B cell (primary cell): Measurements from ENCODE around the gene TREH. TPM values are rescaled to one million over a fixed set of nuclear protein-coding genes. Genes with fewer than 3 reads are reported as not detected.

Experiments
- ATAC-seq: fragments of 200-7000 bp; cut with Tn5 transposase; one replicate; pipeline ENCODE4 v1.10.0; 2021; ENCODE audit warnings: low read depth, mild to moderate bottlenecking, moderate number of reproducible peaks, moderate library complexity
- CTCF ChIA-PET: fragments of 350-600 bp; sonication (Branson Sonifier 250); formaldehyde crosslinking; loops from one replicate; lab custom pipeline; 2021; ENCODE audit warnings: antibody characterized with exemption, inconsistent platforms; lab: Charles Lee
- POLR2A ChIA-PET: fragments of 350-600 bp; sonication (Branson Sonifier 250); formaldehyde crosslinking; loops from one replicate; lab custom pipeline; 2021; ENCODE audit warnings: antibody characterized with exemption; lab: Charles Lee
- DNase-seq: peaks from one replicate; pipeline ENCODE4 v3.0.0; 2013
- H2AFZ ChIP-seq: 2 replicates; pipeline ENCODE4 v1.6.1; 2012; ENCODE audit warnings: mild to moderate bottlenecking, low read depth, low read length; ENCODE audit not compliant: insufficient read depth, poor library complexity, severe bottlenecking
- H3K27ac ChIP-seq, 2 donors: 1 replicate in 1 of 2; 2 replicates in 1 of 2; pipeline ENCODE4 v1.5.1; 2012 to 2013; ENCODE audit warnings: low read length in 2 of 2, mild to moderate bottlenecking in 2 of 2, moderate library complexity in 1 of 2
- H3K27me3 ChIP-seq, 4 experiments: fragments of 200-600 bp in 1 of 4; sonication (generic) in 1 of 4; replicated peaks in 1 of 4; 1 replicate in 2 of 4; 2 replicates in 2 of 4; pipeline versions ENCODE4 v1.6.1 to v1.7.0; 2013 to 2016; ENCODE audit warnings: low read length in 3 of 4, mild to moderate bottlenecking in 2 of 4, mixed read lengths in 1 of 4, moderate library complexity in 1 of 4; ENCODE audit not compliant: insufficient read depth in 4 of 4, control insufficient read depth in 3 of 4; ENCODE audit errors: control extremely low read depth in 1 of 4
- H3K36me3 ChIP-seq, 2 experiments: replicated peaks in 1 of 2; 1 replicate in 1 of 2; 2 replicates in 1 of 2; pipeline versions ENCODE4 v1.6.1 to v1.7.1; 2013; ENCODE audit warnings: low read length in 1 of 2; ENCODE audit not compliant: insufficient read depth in 2 of 2, control insufficient read depth in 1 of 2; ENCODE audit errors: control extremely low read depth in 1 of 2, extremely low read depth in 1 of 2
- H3K4me1 ChIP-seq, 2 donors: fragments of 200-600 bp in 1 of 2; sonication (generic) in 1 of 2; 1 replicate in 1 of 2; 2 replicates in 1 of 2; pipeline versions ENCODE4 v1.5.1 to v1.6.1; 2013 to 2017; ENCODE audit warnings: low read length in 2 of 2; ENCODE audit not compliant: control insufficient read depth in 2 of 2, insufficient read depth in 2 of 2
- H3K4me2 ChIP-seq: replicated peaks from 2 replicates; pipeline ENCODE3; 2012; ENCODE audit warnings: mild to moderate bottlenecking, low read depth, low read length; ENCODE audit not compliant: poor library complexity, severe bottlenecking
- H3K4me3 ChIP-seq, 5 experiments: fragments of 200-600 bp in 1 of 5; sonication (generic) in 1 of 5; 1 replicate in 3 of 5; 2 replicates in 2 of 5; pipeline versions ENCODE4 v1.5.1 to v1.7.0; 2011 to 2016; ENCODE audit warnings: low read length in 4 of 5, mild to moderate bottlenecking in 4 of 5, low read depth in 2 of 5, control low read depth in 1 of 5, moderate library complexity in 1 of 5; ENCODE audit not compliant: insufficient read depth in 1 of 5; ENCODE audit errors: control extremely low read depth in 1 of 5, extremely low read depth in 1 of 5
- H3K79me2 ChIP-seq: fragments of 200-600 bp; sonication (generic); one replicate; pipeline ENCODE4 v1.6.0; 2016; ENCODE audit warnings: low read length; ENCODE audit not compliant: control insufficient read depth, insufficient read depth
- H3K9ac ChIP-seq: fragments of 200-600 bp; sonication (generic); 2 replicates; pipeline ENCODE4 v1.6.1; 2017; ENCODE audit warnings: mild to moderate bottlenecking, low read length, moderate library complexity
- H3K9me3 ChIP-seq, 3 donors: one replicate each; pipeline versions ENCODE4 v1.6.1 to v1.7.1; 2013; ENCODE audit warnings: low read length in 2 of 3; ENCODE audit not compliant: control insufficient read depth in 2 of 3, insufficient read depth in 1 of 3; ENCODE audit errors: control extremely low read depth in 1 of 3
- H4K20me1 ChIP-seq: 2 replicates; pipeline ENCODE4 v1.6.0; 2012; ENCODE audit warnings: mild to moderate bottlenecking, low read length; ENCODE audit not compliant: insufficient read depth, control insufficient read depth, poor library complexity, severe bottlenecking
- H3K27ac Mint-ChIP-seq: one replicate; pipeline ENCODE4 v1.8.0; 2021; ENCODE audit warnings: mixed read lengths
- H3K27me3 Mint-ChIP-seq: one replicate; pipeline ENCODE4 v1.8.0; 2021; ENCODE audit warnings: mixed read lengths
- H3K4me1 Mint-ChIP-seq: one replicate; pipeline ENCODE4 v1.8.0; 2021; ENCODE audit warnings: mixed read lengths
- H3K4me3 Mint-ChIP-seq: one replicate; pipeline ENCODE4 v1.8.0; 2021; ENCODE audit warnings: mixed read lengths
- H3K9me3 Mint-ChIP-seq: one replicate; pipeline ENCODE4 v1.8.0; 2022; ENCODE audit warnings: mixed read lengths; ENCODE audit not compliant: insufficient read depth
- EZH2 ChIP-seq: IDR thresholded peaks from 2 replicates; pipeline ENCODE4 v1.6.1; 2012; ENCODE audit warnings: borderline replicate concordance, low read depth, mild to moderate bottlenecking, moderate library complexity, low read length; ENCODE audit not compliant: insufficient read depth, poor library complexity, severe bottlenecking
- WGBS: methylation state at CpG from one replicate; pipeline ENCODE4 v1.1.5; 2013; ENCODE audit warnings: missing lambda C conversion rate; ENCODE audit not compliant: insufficient coverage; 5-methylcytosine and 5-hydroxymethylcytosine counted together
- intact Hi-C: fragments of 100-400 bp; cut with micrococcal nuclease; formaldehyde crosslinking; loops from one replicate; pipeline ENCODE4 v1.10.0; 2022
- polyA plus RNA-seq: library from polyadenylated mRNA; depleted of rRNA; stranded (reverse); fragments of >200 nt; gene quantifications from 2 replicates; pipeline ENCODE4 v1.2.3, GENCODE V29; 2012
- total RNA-seq, 2 donors: library from RNA; stranded (reverse); fragments of 120-200 nt in 1 of 2; gene quantifications; 1 replicate in 1 of 2; 2 replicates in 1 of 2; pipeline versions ENCODE4 v1.2.3 to v1.2.4, GENCODE V29; 2013 to 2022
- TF ChIP-seq, protein P1 (sequence below): fragments of 200-600 bp; IDR thresholded peaks from one replicate; pipeline ENCODE4 v1.8.0; 2022; ENCODE audit warnings: antibody characterized with exemption, mild to moderate bottlenecking

The TREH gene
- total and polyA plus RNA-seq, 2 donors (not counting 1 experiment from before 2014, with no cell fraction given), result not detected

DNA sequence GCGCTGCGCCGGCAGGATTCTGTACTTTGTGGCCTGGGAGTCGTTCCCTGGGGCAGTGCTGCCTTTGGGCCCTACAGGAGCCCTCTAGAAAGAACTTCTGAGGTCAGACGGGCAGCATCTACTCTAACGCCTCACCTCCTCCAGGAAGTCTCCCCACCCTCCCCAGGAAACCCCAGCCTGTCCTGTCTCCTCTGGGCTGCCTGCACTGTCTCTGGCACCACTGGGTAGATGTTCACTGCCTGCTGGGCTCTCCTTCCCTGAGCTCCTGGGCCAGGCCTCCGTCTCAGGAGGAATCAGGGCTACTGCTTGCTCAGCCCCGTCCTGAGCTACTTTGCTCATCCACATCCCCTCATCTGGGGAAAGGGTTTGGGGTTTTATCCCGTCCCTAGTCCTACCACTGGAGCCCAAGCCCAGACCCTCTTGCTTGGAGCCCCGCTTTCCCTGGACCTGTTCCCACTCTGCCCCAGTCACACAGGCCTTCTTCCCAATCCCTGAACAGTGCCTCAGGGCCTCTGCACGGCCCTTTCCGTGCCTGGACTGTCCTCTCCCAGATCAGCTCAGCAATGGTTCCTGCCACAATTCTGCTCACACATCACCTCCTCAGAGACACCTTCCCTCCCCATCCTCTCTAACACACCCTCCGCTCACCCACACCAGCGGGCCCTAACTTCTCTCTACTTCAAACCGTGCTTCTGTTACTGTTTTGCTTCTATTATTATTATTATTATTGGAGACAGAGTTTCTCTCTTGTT lies 11.3 kb upstream of the TREH start:
- TF ChIP-seq, protein P1, sequence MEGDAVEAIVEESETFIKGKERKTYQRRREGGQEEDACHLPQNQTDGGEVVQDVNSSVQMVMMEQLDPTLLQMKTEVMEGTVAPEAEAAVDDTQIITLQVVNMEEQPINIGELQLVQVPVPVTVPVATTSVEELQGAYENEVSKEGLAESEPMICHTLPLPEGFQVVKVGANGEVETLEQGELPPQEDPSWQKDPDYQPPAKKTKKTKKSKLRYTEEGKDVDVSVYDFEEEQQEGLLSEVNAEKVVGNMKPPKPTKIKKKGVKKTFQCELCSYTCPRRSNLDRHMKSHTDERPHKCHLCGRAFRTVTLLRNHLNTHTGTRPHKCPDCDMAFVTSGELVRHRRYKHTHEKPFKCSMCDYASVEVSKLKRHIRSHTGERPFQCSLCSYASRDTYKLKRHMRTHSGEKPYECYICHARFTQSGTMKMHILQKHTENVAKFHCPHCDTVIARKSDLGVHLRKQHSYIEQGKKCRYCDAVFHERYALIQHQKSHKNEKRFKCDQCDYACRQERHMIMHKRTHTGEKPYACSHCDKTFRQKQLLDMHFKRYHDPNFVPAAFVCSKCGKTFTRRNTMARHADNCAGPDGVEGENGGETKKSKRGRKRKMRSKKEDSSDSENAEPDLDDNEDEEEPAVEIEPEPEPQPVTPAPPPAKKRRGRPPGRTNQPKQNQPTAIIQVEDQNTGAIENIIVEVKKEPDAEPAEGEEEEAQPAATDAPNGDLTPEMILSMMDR, result no peak
- no peak for TF ChIP-seq EZH2
- Histone ChIP-seq H4K20me1 (no peaks in the 10 kb centered on the region), H3K4me1 (peaks cover 10 to 33% of the 10 kb centered on the region in 2 donors), H3K4me3 (no peak overlapping the region), H3K9me3 (peaks cover 0 to 3% (median 0%) of the 10 kb centered on the region in 3 donors), H3K36me3 (no peaks in the 10 kb centered on the region), H3K79me2 (no peaks in the 10 kb centered on the region), H3K27ac (no peak overlapping the region), H3K9ac (no peak overlapping the region), H3K4me2 (peak overlapping the region; percentile 100), H3K27me3 (peaks cover 0 to 4% (median 0%) of the 10 kb centered on the region in 4 experiments), H2AFZ (peak overlapping the region; percentile 77)
- Mint-ChIP-seq H3K4me1 (peaks cover 22% of the 10 kb centered on the region), H3K9me3 (no peaks in the 10 kb centered on the region), H3K27ac (no peak overlapping the region), H3K27me3 (peaks cover 10% of the 10 kb centered on the region), H3K4me3 (peak overlapping the region; percentile 37)
- CTCF ChIA-PET, result interaction anchor here (0.8 to 5.7 kb wide), 21 partner anchors 75 to 539 kb away, joined by 3 to 57 read pairs (median 5); partner anchors contain the start of genes SLC37A4 and UPK2
- intact Hi-C loops, result loop anchor here (1.0 to 5.0 kb wide), 4 partner anchors 101 to 507 kb away; partner anchors contain the start of gene DDX6
- POLR2A ChIA-PET, result no interaction called here
- WGBS, result 84% methylated on average over 10 of the region's 15 CpGs
- ATAC-seq (no peak), DNase-seq (no peak)
